Measurements from ENCODE around the gene ZFAND2B. TPM values are rescaled to one million over a fixed set of nuclear protein-coding genes. Genes with fewer than 3 reads are reported as not detected.

The ZFAND2B gene
- total and polyA plus RNA-seq, 7 donors: 19.0 to 46.2 (median 25.1) TPM

GRCh38 chr2:219174146-219174545 is 32.4 kb upstream of the ZFAND2B start:
- ATAC-seq (no peak), DNase-seq (no peak)
- Histone ChIP-seq H3K27me3 (ENCODE audit: insufficient read depth in 3 of 3, low read length in 2 of 3) (no peaks in the 10 kb centered on the region), H3K27ac (peak overlapping the region; percentile 9), H3K9me3 (no peaks in the 10 kb centered on the region), H3K4me3 (no peak overlapping the region), H3K4me1 (peaks cover 46% of the 10 kb centered on the region), H3K36me3 (ENCODE audit: insufficient read depth in 1 of 2, low read depth in 1 of 2) (peaks cover 0 to 40% of the 10 kb centered on the region in 2 donors)
- 75 to 80% (median 80%) methylated on average over 3 of the region's 3 CpGs for WGBS, 3 donors
- TF ChIP-seq CTCF (IDR thresholded peaks at IDR 0.05): no peak
- intact Hi-C loops (cut with DNase I): loop anchor here (10.0 kb wide), 3 partner anchors 191 to 779 kb away; partner anchors contain the start of genes CHPF (in 1 of the 2), CTDSP1 (in 1 of the 2) and TMEM198 (in 1 of the 2)

- intact Hi-C loops (cut with DNase I): loop anchor here (5.0 to 10.0 kb wide), 4 partner anchors 42 to 780 kb away; partner anchors contain the start of genes ABCB6 (in 1 of the 2), CHPF (in 1 of the 2), CTDSP1 (in 1 of the 2) and TMEM198 (in 1 of the 2)
- H3K4me3 ChIP-seq: no peak overlapping the region
- no peak for TF ChIP-seq CTCF (IDR thresholded peaks at IDR 0.05)
- H3K27ac ChIP-seq: no peak overlapping the region
- 82 to 87% (median 85%) methylated on average over 7 of the region's 7 CpGs for WGBS, 3 donors
- no peaks in the 10 kb centered on the region for H3K27me3 ChIP-seq (ENCODE audit: insufficient read depth in 3 of 3, low read length in 2 of 3)
- no peak for DNase-seq
- ATAC-seq: no peak
- peaks cover 52% of the 10 kb centered on the region for H3K4me1 ChIP-seq
- no peaks in the 10 kb centered on the region for H3K9me3 ChIP-seq
- peaks cover 0 to 45% of the 10 kb centered on the region in 2 donors for H3K36me3 ChIP-seq (ENCODE audit: insufficient read depth in 1 of 2, low read depth in 1 of 2)
Measured at GRCh38 chr2:219174801-219175200, 31.8 kb upstream of the ZFAND2B start.

- WGBS, 3 donors: 76 to 83% (median 79%) methylated on average over 7 of the region's 7 CpGs
- H3K9me3 ChIP-seq: no peaks in the 10 kb centered on the region
- DNase-seq (no peak), ATAC-seq (no peak)
- H3K4me1 ChIP-seq: peaks cover 50% of the 10 kb centered on the region
- H3K27ac ChIP-seq: peak overlapping the region; percentile 87
- H3K36me3 ChIP-seq (ENCODE audit: insufficient read depth in 1 of 2, low read depth in 1 of 2): peaks cover 0 to 52% of the 10 kb centered on the region in 2 donors
- intact Hi-C loops (cut with DNase I): loop anchor here (5.0 to 10.0 kb wide), 4 partner anchors 42 to 781 kb away; partner anchors contain the start of genes ABCB6 (in 1 of the 2), CHPF (in 1 of the 2), CTDSP1 (in 1 of the 2) and TMEM198 (in 1 of the 2)
- H3K27me3 ChIP-seq (ENCODE audit: insufficient read depth in 3 of 3, low read length in 2 of 3): no peaks in the 10 kb centered on the region
- H3K4me3 ChIP-seq: peak overlapping the region; percentile 100
- no peak for TF ChIP-seq CTCF (IDR thresholded peaks at IDR 0.05)
Measured at GRCh38 chr2:219175486-219175885, 31.1 kb upstream of the ZFAND2B start.

- ATAC-seq (peak; percentile 28 to 50 (median 44)), DNase-seq (peak; percentile 55 to 74)
- H3K4me3 ChIP-seq: peak overlapping the region; percentile 100
- peaks cover 44% of the 10 kb centered on the region for H3K4me1 ChIP-seq
- no peak for TF ChIP-seq CTCF (IDR thresholded peaks at IDR 0.05)
- peak overlapping the region; percentile 87 for H3K27ac ChIP-seq
- WGBS, 3 donors: 2 to 5% (median 3%) methylated on average over 25 to 45 of the region's 45 CpGs
- intact Hi-C loops (cut with DNase I): loop anchor here (5.0 to 10.0 kb wide), 4 partner anchors 41 to 781 kb away; partner anchors contain the start of genes ABCB6 (in 1 of the 2), CHPF (in 1 of the 2), CTDSP1 (in 1 of the 2) and TMEM198 (in 1 of the 2)
- peaks cover 2 to 58% of the 10 kb centered on the region in 2 donors for H3K36me3 ChIP-seq (ENCODE audit: insufficient read depth in 1 of 2, low read depth in 1 of 2)
- no peaks in the 10 kb centered on the region for H3K27me3 ChIP-seq (ENCODE audit: insufficient read depth in 3 of 3, low read length in 2 of 3)
- no peaks in the 10 kb centered on the region for H3K9me3 ChIP-seq
Measured at GRCh38 chr2:219175928-219176817, 30.4 kb upstream of the ZFAND2B start.
